Endothelial cell of umbilical vein (primary cell): ENCODE data around the gene NUMA1. TPM values are rescaled to one million over a fixed set of nuclear protein-coding genes. Genes with fewer than 3 reads are reported as not detected.
A peak's percentile ranks its signal among the peaks of the same experiment; 100 is the strongest.

ENCODE experiments used
- BruUV-seq: library from RNA; stranded (reverse); fragments of 400-500 nt; replicated peaks from 2 replicates; lab custom pipeline; 2021; lab: Mats Ljungman, UMichigan
- CTCF ChIA-PET: fragments of 300-600, 350-600 bp; sonication (Branson Sonifier 250); formaldehyde crosslinking; loops from one replicate; lab custom pipeline; 2021; ENCODE audit warnings: antibody characterized with exemption, inconsistent platforms; lab: Charles Lee
- POLR2A ChIA-PET: fragments of 300-600, 350-600 bp; sonication (Branson Sonifier 250); formaldehyde crosslinking; loops from one replicate; lab custom pipeline; 2021; ENCODE audit warnings: antibody characterized with exemption, inconsistent platforms; lab: Charles Lee
- DNase-seq: peaks from one replicate; pipeline ENCODE4 v3.0.0-alpha.2; 2011; ENCODE audit warnings: low read depth, low spot score
- FAIRE-seq: peaks from 2 replicates; lab custom pipeline; 2011; peaks lifted over from hg19 to GRCh38; lab: Jason Lieb, UNC
- H2AFZ ChIP-seq: 2 replicates; pipeline ENCODE4 v1.6.0; 2012; ENCODE audit warnings: low read depth, low read length, control low read depth, inconsistent platforms
- H3K27ac ChIP-seq: 2 replicates; pipeline ENCODE4 v1.5.1; 2011; ENCODE audit warnings: low read depth, mild to moderate bottlenecking, control low read depth, low read length, moderate library complexity; ENCODE audit not compliant: insufficient read depth
- H3K27me3 ChIP-seq, 2 experiments: 2 replicates each; pipeline versions ENCODE4 v1.6.0 to v1.6.1; 2011; ENCODE audit warnings: low read length in 2 of 2, mixed read lengths in 1 of 2; ENCODE audit not compliant: control insufficient read depth in 2 of 2, insufficient read depth in 2 of 2
- H3K36me3 ChIP-seq, 2 experiments: 2 replicates in 1 of 2; 3 replicates in 1 of 2; pipeline ENCODE4 v1.5.1; 2011; ENCODE audit warnings: low read length in 2 of 2, mild to moderate bottlenecking in 1 of 2, moderate library complexity in 1 of 2; ENCODE audit not compliant: control insufficient read depth in 2 of 2, insufficient read depth in 2 of 2; ENCODE audit errors: extremely low read depth in 1 of 2
- H3K4me1 ChIP-seq: 3 replicates; pipeline ENCODE4 v1.5.1; 2011; ENCODE audit warnings: mild to moderate bottlenecking, low read length; ENCODE audit not compliant: control insufficient read depth, insufficient read depth; ENCODE audit errors: extremely low read depth
- H3K4me2 ChIP-seq: 2 replicates; pipeline ENCODE4 v1.6.1; 2011; ENCODE audit warnings: low read length, control low read depth, mixed read lengths; ENCODE audit not compliant: insufficient read depth
- H3K4me3 ChIP-seq, 3 experiments: fragments of 200-600 bp in 1 of 3; sonication (generic), shearing (Covaris generic) in 1 of 3; replicated peaks in 1 of 3; 2 replicates each; pipeline ENCODE4 v1.5.1; 2011 to 2016; ENCODE audit warnings: control low read depth in 3 of 3, low read length in 3 of 3, mild to moderate bottlenecking in 2 of 3, inconsistent platforms in 1 of 3, low read depth in 1 of 3, moderate library complexity in 1 of 3; ENCODE audit not compliant: insufficient read depth in 1 of 3
- H3K79me2 ChIP-seq: 2 replicates; pipeline ENCODE4 v1.6.0; 2012; ENCODE audit warnings: low read length, inconsistent platforms; ENCODE audit not compliant: control insufficient read depth, insufficient read depth
- H3K9ac ChIP-seq: replicated peaks from 2 replicates; pipeline ENCODE3; 2011; ENCODE audit warnings: low read length, control low read depth; ENCODE audit not compliant: insufficient read depth; ENCODE audit errors: extremely low read depth
- H3K9me1 ChIP-seq: replicated peaks from 3 replicates; pipeline ENCODE4 v1.6.0; 2011; ENCODE audit warnings: mild to moderate bottlenecking, low read length; ENCODE audit not compliant: control insufficient read depth, insufficient read depth; ENCODE audit errors: extremely low read depth
- H3K9me3 ChIP-seq: replicated peaks from 2 replicates; pipeline ENCODE4 v1.5.1; 2012; ENCODE audit warnings: low read length, inconsistent platforms; ENCODE audit not compliant: control insufficient read depth, insufficient read depth
- H4K20me1 ChIP-seq: replicated peaks from 2 replicates; pipeline ENCODE3; 2011; ENCODE audit warnings: mild to moderate bottlenecking, low read length; ENCODE audit not compliant: control insufficient read depth, insufficient read depth; ENCODE audit errors: extremely low read depth
- CTCF ChIP-seq, 2 donors: IDR thresholded peaks; 1 replicate in 1 of 2; 2 replicates in 1 of 2; pipeline ENCODE4 v1.5.1; 2011; ENCODE audit warnings: low read length in 2 of 2, mild to moderate bottlenecking in 2 of 2, moderate library complexity in 2 of 2, control low read depth in 1 of 2, inconsistent platforms in 1 of 2, low read depth in 1 of 2; ENCODE audit not compliant: insufficient read depth in 1 of 2; ENCODE audit errors: extremely low read depth in 1 of 2
- FOS ChIP-seq: IDR thresholded peaks from 2 replicates; pipeline ENCODE4 v1.6.1; 2011; ENCODE audit warnings: mild to moderate bottlenecking, low read length, moderate library complexity, borderline replicate concordance; ENCODE audit not compliant: insufficient read depth
- GATA2 ChIP-seq: IDR thresholded peaks from 2 replicates; pipeline ENCODE4 v1.7.0; 2011; ENCODE audit warnings: low read depth, mild to moderate bottlenecking, moderate library complexity, mixed read lengths, low read length; ENCODE audit not compliant: insufficient read length, insufficient read depth
- JUN ChIP-seq: IDR thresholded peaks from 2 replicates; pipeline ENCODE4 v1.6.1; 2011; ENCODE audit warnings: borderline replicate concordance, low read depth; ENCODE audit not compliant: insufficient read length, insufficient read depth
- MYC ChIP-seq: IDR thresholded peaks from one replicate; pipeline ENCODE4 v1.6.1; 2011; ENCODE audit warnings: mild to moderate bottlenecking, low read depth, low read length
- POLR2A ChIP-seq: IDR thresholded peaks from 2 replicates; pipeline ENCODE4 v1.6.1; 2012; ENCODE audit warnings: low read depth, mild to moderate bottlenecking, control low read depth, low read length
- POLR2AphosphoS5 ChIP-seq: IDR thresholded peaks from 2 replicates; pipeline ENCODE4 v1.6.1; 2012; ENCODE audit warnings: low read depth, mild to moderate bottlenecking, control low read depth, low read length, moderate library complexity; ENCODE audit not compliant: insufficient read depth
- dilution Hi-C: fragments of 300-500 bp; cut with MboI; formaldehyde crosslinking; loops from one replicate; pipeline ENCODE4 v1.15.0; 2019; ENCODE audit warnings: low sequenced_read_pairs; ENCODE audit not compliant: extremely low pct_ligation_motif_present
- intact Hi-C: fragments of 100-400 bp; cut with micrococcal nuclease; formaldehyde crosslinking; loops from one replicate; pipeline ENCODE4 v1.10.0; 2022
- polyA plus RNA-seq, 4 experiments: library from polyadenylated mRNA; depleted of rRNA in 3 of 4; stranded (reverse) in 3 of 4; unstranded in 1 of 4; fragments of >200 nt; gene quantifications; 2 replicates each; pipeline versions ENCODE4 v1.2.1 to v1.2.3, GENCODE V29; 2011 to 2012; ENCODE audit warnings: missing spikeins in 1 of 4
- total RNA-seq: library from RNA; stranded (reverse); gene quantifications from 2 replicates; pipeline ENCODE4 v1.2.3, GENCODE V29; 2021

Gene NUMA1
- total and polyA plus RNA-seq, 2 donors (not counting 3 experiments of a cell fraction or from before 2014, with no cell fraction given): 120 to 164 TPM

GRCh38 chr11:72091292-72091691, 10.9 kb upstream of the NUMA1 start:
- intact Hi-C loops: loop anchor here (1.0 kb wide), 2 partner anchors 11 to 66 kb away; partner anchors contain the start of genes LRRC51 and NUMA1
- Histone ChIP-seq H3K9me1 (no peaks in the 10 kb centered on the region), H3K9me3 (no peaks in the 10 kb centered on the region), H3K4me3 (no peak overlapping the region), H3K4me2 (no peak overlapping the region), H3K27me3 (no peaks in the 10 kb centered on the region), H4K20me1 (no peaks in the 10 kb centered on the region), H3K4me1 (peaks cover 3% of the 10 kb centered on the region), H3K79me2 (no peaks in the 10 kb centered on the region), H2AFZ (no peak overlapping the region), H3K27ac (no peak overlapping the region), H3K9ac (no peak overlapping the region), H3K36me3 (peaks cover 0 to 4% of the 10 kb centered on the region in 2 experiments)
- FAIRE-seq (peak; percentile 81), DNase-seq (peak; percentile 73)
- CTCF ChIA-PET: interaction anchor here (0.5 to 7.8 kb wide), 30 partner anchors 9 to 340 kb away, joined by 3 to 402 read pairs (median 5); partner anchors contain the start of genes ANAPC15, IL18BP, INPPL1 and LRRC51
- POLR2A ChIA-PET: no interaction called here
- no TSS peak for BruUV-seq
- dilution Hi-C loops: no loop called here
- TF ChIP-seq POLR2A (no peak), CTCF (IDR thresholded peaks at IDR 0.05; ENCODE audit: extremely low read depth in 1 of 2, insufficient read depth in 1 of 2, low read depth in 1 of 2, low read length in 2 of 2) (peak; percentile 84 to 87), JUN (no peak), GATA2 (no peak), MYC (no peak), FOS (no peak), POLR2AphosphoS5 (peak; percentile 14)
